ENCODE results near the gene OR5H6. TPM values are rescaled to one million over a fixed set of nuclear protein-coding genes. Genes with fewer than 3 reads are reported as not detected.

OR5H6 gene
- total and polyA plus RNA-seq, 2 donors from 2014 or later = not detected

DNA sequence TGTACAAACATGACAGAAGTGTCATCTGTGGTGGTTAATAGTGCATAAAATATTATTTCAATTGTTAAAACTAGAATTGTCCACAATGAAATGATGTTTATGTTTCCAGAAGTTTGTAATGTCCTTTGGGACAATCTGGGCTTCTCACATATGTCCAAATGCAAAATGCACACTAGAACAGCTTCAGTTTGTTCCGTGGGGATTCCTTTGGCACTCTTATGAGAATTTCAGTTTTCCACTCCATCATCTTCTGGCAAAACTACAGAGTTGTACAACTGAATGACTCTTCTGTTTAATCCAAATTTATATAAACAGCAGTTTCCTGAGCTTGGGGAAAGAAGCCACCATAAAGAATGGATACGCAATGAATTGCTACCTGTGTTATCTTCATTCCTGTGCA lies 2.0 kb upstream of the OR5H6 start:
- Histone ChIP-seq H3K4me1 (ENCODE audit: control insufficient read depth in 2 of 3, insufficient read depth in 2 of 3, low read depth in 1 of 3, low read length in 3 of 3) (no peaks in the 10 kb centered on the region), H3K36me3 (ENCODE audit: control insufficient read depth in 2 of 3, insufficient read depth in 3 of 3, low read length in 3 of 3) (no peaks in the 10 kb centered on the region), H3K9ac (ENCODE audit: low read length in 3 of 3) (no peak overlapping the region), H3K27me3 (ENCODE audit: control insufficient read depth, insufficient read depth, low read length) (no peaks in the 10 kb centered on the region), H3K9me3 (ENCODE audit: control insufficient read depth in 2 of 3, insufficient read depth in 1 of 3, low read length in 3 of 3) (no peaks in the 10 kb centered on the region), H3K4me3 (ENCODE audit: low read length in 3 of 3) (no peak overlapping the region), H3K27ac (ENCODE audit: low read depth in 2 of 2, low read length in 2 of 2) (no peak overlapping the region)
- DNase-seq (no peak), FAIRE-seq (no peak)
- intact Hi-C loops (cut with DNase I) = no loop called here
- TF ChIP-seq, protein P1, sequence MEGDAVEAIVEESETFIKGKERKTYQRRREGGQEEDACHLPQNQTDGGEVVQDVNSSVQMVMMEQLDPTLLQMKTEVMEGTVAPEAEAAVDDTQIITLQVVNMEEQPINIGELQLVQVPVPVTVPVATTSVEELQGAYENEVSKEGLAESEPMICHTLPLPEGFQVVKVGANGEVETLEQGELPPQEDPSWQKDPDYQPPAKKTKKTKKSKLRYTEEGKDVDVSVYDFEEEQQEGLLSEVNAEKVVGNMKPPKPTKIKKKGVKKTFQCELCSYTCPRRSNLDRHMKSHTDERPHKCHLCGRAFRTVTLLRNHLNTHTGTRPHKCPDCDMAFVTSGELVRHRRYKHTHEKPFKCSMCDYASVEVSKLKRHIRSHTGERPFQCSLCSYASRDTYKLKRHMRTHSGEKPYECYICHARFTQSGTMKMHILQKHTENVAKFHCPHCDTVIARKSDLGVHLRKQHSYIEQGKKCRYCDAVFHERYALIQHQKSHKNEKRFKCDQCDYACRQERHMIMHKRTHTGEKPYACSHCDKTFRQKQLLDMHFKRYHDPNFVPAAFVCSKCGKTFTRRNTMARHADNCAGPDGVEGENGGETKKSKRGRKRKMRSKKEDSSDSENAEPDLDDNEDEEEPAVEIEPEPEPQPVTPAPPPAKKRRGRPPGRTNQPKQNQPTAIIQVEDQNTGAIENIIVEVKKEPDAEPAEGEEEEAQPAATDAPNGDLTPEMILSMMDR (IDR thresholded peaks at IDR 0.05; ENCODE audit: borderline replicate concordance, extremely low read depth, insufficient read depth) = no peak

DNA sequence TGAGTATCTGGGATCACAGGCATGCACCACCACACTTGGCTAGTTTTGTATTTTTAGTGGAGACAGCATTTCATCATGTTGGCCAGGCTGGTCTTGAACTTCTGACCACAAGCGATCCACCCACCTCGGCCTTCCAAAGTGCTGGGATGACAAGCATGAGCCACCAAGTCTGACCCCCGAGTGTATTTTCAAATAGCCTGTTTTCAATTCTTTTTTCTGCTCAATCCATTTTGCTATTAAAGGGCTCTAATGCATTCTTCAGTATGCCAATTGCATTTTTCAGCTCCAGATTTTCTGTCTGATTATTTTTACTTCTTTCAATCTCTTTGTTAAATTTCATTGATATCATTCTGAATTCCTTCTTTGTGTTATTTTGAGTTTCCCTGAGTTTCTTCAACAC lies 5.8 kb downstream of the OR5H6 start:
- intact Hi-C loops (cut with DNase I) = no loop called here
- Histone ChIP-seq H3K4me3 (ENCODE audit: low read length in 3 of 3) (no peak overlapping the region), H3K4me1 (ENCODE audit: control insufficient read depth in 2 of 3, insufficient read depth in 2 of 3, low read depth in 1 of 3, low read length in 3 of 3) (no peaks in the 10 kb centered on the region), H3K9ac (ENCODE audit: low read length in 3 of 3) (no peak overlapping the region), H3K27me3 (ENCODE audit: control insufficient read depth, insufficient read depth, low read length) (no peaks in the 10 kb centered on the region), H3K27ac (ENCODE audit: low read depth in 2 of 2, low read length in 2 of 2) (no peak overlapping the region), H3K36me3 (ENCODE audit: control insufficient read depth in 2 of 3, insufficient read depth in 3 of 3, low read length in 3 of 3) (no peaks in the 10 kb centered on the region), H3K9me3 (ENCODE audit: control insufficient read depth in 2 of 3, insufficient read depth in 1 of 3, low read length in 3 of 3) (no peaks in the 10 kb centered on the region)
- FAIRE-seq (no peak), DNase-seq (no peak)
- TF ChIP-seq, protein P1 (IDR thresholded peaks at IDR 0.05; ENCODE audit: borderline replicate concordance, extremely low read depth, insufficient read depth) = no peak

DNA sequence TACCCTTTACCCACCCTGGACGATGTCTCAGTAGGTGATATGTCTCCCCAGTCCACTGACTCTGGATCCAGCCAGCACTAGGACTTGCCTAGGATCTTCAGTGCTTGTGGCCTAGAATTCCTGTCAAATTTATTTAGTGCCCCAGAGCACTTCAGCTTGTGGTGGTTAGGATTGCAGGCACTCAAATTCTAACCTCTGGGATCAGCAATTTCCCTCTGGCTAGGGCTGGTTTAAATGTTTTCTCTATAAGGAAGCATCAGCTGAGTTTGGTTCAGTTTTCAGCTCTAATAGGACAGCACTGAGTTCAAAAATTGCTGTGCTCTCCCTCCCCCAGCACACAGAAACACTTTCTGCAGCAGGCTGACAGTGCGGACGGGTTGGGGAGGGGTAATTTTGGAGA lies 8.1 kb downstream of the OR5H6 start:
- no peaks in the 10 kb centered on the region for H3K36me3 ChIP-seq (ENCODE audit: control insufficient read depth in 2 of 3, insufficient read depth in 3 of 3, low read length in 3 of 3)
- TF ChIP-seq, protein P1 (IDR thresholded peaks at IDR 0.05; ENCODE audit: borderline replicate concordance, extremely low read depth, insufficient read depth) = no peak
- no peak overlapping the region for H3K9ac ChIP-seq (ENCODE audit: low read length in 3 of 3)
- no peaks in the 10 kb centered on the region for H3K9me3 ChIP-seq (ENCODE audit: control insufficient read depth in 2 of 3, insufficient read depth in 1 of 3, low read length in 3 of 3)
- H3K4me3 ChIP-seq (ENCODE audit: low read length in 3 of 3) = no peak overlapping the region
- DNase-seq = no peak
- intact Hi-C loops (cut with DNase I) = no loop called here
- no peaks in the 10 kb centered on the region for H3K4me1 ChIP-seq (ENCODE audit: control insufficient read depth in 2 of 3, insufficient read depth in 2 of 3, low read depth in 1 of 3, low read length in 3 of 3)
- no peak overlapping the region for H3K27ac ChIP-seq (ENCODE audit: low read depth in 2 of 2, low read length in 2 of 2)
- no peak for FAIRE-seq
- no peaks in the 10 kb centered on the region for H3K27me3 ChIP-seq (ENCODE audit: control insufficient read depth, insufficient read depth, low read length)

DNA sequence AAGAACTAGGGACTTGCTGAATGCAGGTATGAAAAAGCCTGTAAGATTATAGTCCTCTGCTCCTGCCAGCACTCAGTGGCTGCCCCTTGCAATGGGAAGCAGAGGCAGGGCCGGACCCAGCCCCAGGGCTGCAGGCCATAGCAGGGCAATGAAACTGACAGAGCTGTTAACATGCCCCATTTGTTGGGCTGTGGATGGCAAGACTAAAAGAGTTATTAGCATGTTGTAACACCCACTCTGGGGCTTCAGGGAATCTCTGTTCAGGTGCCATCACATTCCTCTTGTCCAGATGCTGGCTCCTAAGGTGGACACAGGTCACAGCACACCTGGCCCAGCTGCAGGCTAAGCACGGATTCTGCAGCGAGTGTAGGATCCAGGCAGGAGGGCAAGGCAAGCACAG lies 10.9 kb downstream of the OR5H6 start:
- intact Hi-C loops (cut with DNase I) = no loop called here
- DNase-seq = no peak
- Histone ChIP-seq H3K9me3 (ENCODE audit: control insufficient read depth in 2 of 3, insufficient read depth in 1 of 3, low read length in 3 of 3) (no peaks in the 10 kb centered on the region), H3K27ac (ENCODE audit: low read depth in 2 of 2, low read length in 2 of 2) (no peak overlapping the region), H3K27me3 (ENCODE audit: control insufficient read depth, insufficient read depth, low read length) (no peaks in the 10 kb centered on the region), H3K4me3 (ENCODE audit: low read length in 3 of 3) (no peak overlapping the region), H3K9ac (ENCODE audit: low read length in 3 of 3) (no peak overlapping the region), H3K4me1 (ENCODE audit: control insufficient read depth in 2 of 3, insufficient read depth in 2 of 3, low read depth in 1 of 3, low read length in 3 of 3) (no peaks in the 10 kb centered on the region), H3K36me3 (ENCODE audit: control insufficient read depth in 2 of 3, insufficient read depth in 3 of 3, low read length in 3 of 3) (no peaks in the 10 kb centered on the region)
- TF ChIP-seq, protein P1 (IDR thresholded peaks at IDR 0.05; ENCODE audit: borderline replicate concordance, extremely low read depth, insufficient read depth) = no peak
- no peak for FAIRE-seq
